OCI-LY7 (cell line): Measurements from ENCODE around the gene MAPK11. TPM values are rescaled to one million over a fixed set of nuclear protein-coding genes. Genes with fewer than 3 reads are reported as not detected.

Source experiments
- BruUV-seq: library from RNA; stranded (reverse); fragments of 400-500 nt; replicated peaks from 2 replicates; lab custom pipeline; 2021; lab: Mats Ljungman, UMichigan
- CTCF ChIA-PET: fragments of 300-600 bp; sonication (Branson Sonifier 250); formaldehyde crosslinking; loops from one replicate; lab custom pipeline; 2022; ENCODE audit warnings: antibody characterized with exemption; ENCODE audit not compliant: unreplicated experiment; lab: Charles Lee
- POLR2A ChIA-PET: fragments of 300-600 bp; sonication (Branson Sonifier 250); formaldehyde crosslinking; loops from one replicate; lab custom pipeline; 2022; ENCODE audit warnings: antibody characterized with exemption; lab: Charles Lee
- DNase-seq: peaks from one replicate; pipeline ENCODE4 v3.0.0-alpha.2; 2015; ENCODE audit warnings: low spot score
- H2AFZ ChIP-seq: fragments of 200-600 bp; sonication (generic), shearing (Covaris generic); 2 replicates; pipeline ENCODE4 v1.6.1; 2014; ENCODE audit warnings: mild to moderate bottlenecking, antibody characterized with exemption, low read length, moderate library complexity
- H3K27ac ChIP-seq: fragments of 200-600 bp; sonication (generic); 2 replicates; pipeline ENCODE4 v1.5.1; 2014; ENCODE audit warnings: mixed run types, low read depth, mild to moderate bottlenecking, moderate library complexity, low read length, inconsistent platforms; ENCODE audit not compliant: poor library complexity, severe bottlenecking
- H3K36me3 ChIP-seq: fragments of 200-600 bp; sonication (generic); 2 replicates; pipeline ENCODE4 v1.6.1; 2014; ENCODE audit warnings: mild to moderate bottlenecking, antibody characterized with exemption, low read length, moderate library complexity, mixed read lengths; ENCODE audit not compliant: insufficient read depth
- H3K4me1 ChIP-seq: fragments of 200-600 bp; sonication (generic); 2 replicates; pipeline ENCODE4 v1.5.1; 2014; ENCODE audit warnings: mild to moderate bottlenecking, low read length; ENCODE audit not compliant: insufficient read depth, poor library complexity, severe bottlenecking
- H3K4me2 ChIP-seq: fragments of 200-600 bp; sonication (generic); 2 replicates; pipeline ENCODE4 v1.6.1; 2014; ENCODE audit warnings: mild to moderate bottlenecking, low read length
- H3K4me3 ChIP-seq: fragments of 200-600 bp; sonication (generic); 2 replicates; pipeline ENCODE4 v1.5.1; 2014; ENCODE audit warnings: mild to moderate bottlenecking, low read depth, low read length; ENCODE audit not compliant: poor library complexity, severe bottlenecking
- H3K79me2 ChIP-seq: fragments of 200-600 bp; sonication (generic); 2 replicates; pipeline ENCODE4 v1.6.1; 2016; ENCODE audit warnings: low read depth, mild to moderate bottlenecking, low read length, moderate library complexity, mixed read lengths; ENCODE audit not compliant: insufficient read depth
- H3K9me2 ChIP-seq: fragments of 200-600 bp; sonication (generic); 2 replicates; pipeline ENCODE4 v1.6.1; 2016; ENCODE audit warnings: mild to moderate bottlenecking, low read length, mixed read lengths; ENCODE audit not compliant: insufficient read depth
- H3K9me3 ChIP-seq: fragments of 200-600 bp; sonication (generic); 2 replicates; pipeline ENCODE4 v1.6.1; 2014; ENCODE audit warnings: mild to moderate bottlenecking, mixed run types, low read length, mixed read lengths
- H4K20me1 ChIP-seq: fragments of 200-600 bp; sonication (generic); 2 replicates; pipeline ENCODE4 v1.6.1; 2014; ENCODE audit warnings: mild to moderate bottlenecking, antibody characterized with exemption, low read length, moderate library complexity, mixed read lengths; ENCODE audit not compliant: insufficient read depth
- EZH2phosphoT487 ChIP-seq: fragments of 200-600 bp; sonication (generic); IDR thresholded peaks from 2 replicates; pipeline ENCODE4 v1.6.1; 2018; ENCODE audit warnings: low read depth, borderline replicate concordance, mild to moderate bottlenecking, mixed run types, antibody characterized with exemption, low read length, moderate library complexity, mixed read lengths
- intact Hi-C: fragments of 100-400 bp; cut with micrococcal nuclease; formaldehyde crosslinking; loops from one replicate; pipeline ENCODE4 v1.10.0; 2022; ENCODE audit not compliant: unreplicated experiment
- total RNA-seq, 2 experiments: library from RNA; depleted of rRNA in 1 of 2; stranded (reverse); fragments of >200 nt in 1 of 2; shearing (Covaris generic) in 1 of 2; gene quantifications; 2 replicates each; pipeline ENCODE4 v1.2.3, GENCODE V29; 2014 to 2022
- TF ChIP-seq, protein P1 (sequence below): fragments of 200-600 bp; sonication (generic); conservative IDR thresholded peaks from 2 replicates; pipeline ENCODE4 v1.5.1; 2014; ENCODE audit warnings: mild to moderate bottlenecking, antibody characterized with exemption, low read length, moderate library complexity, mixed read lengths

MAPK11 gene
- total RNA-seq, 2 experiments from 2014 or later = 12.0 to 19.7 TPM

GRCh38 chr22:50233223-50233622 is 37.0 kb downstream of the MAPK11 start:
- Histone ChIP-seq H2AFZ (no peak overlapping the region), H3K4me3 (no peak overlapping the region), H3K9me3 (no peaks in the 10 kb centered on the region; the same call in 1 of the 2 replicates), H3K4me1 (peaks cover 4% of the 10 kb centered on the region), H3K36me3 (peaks cover 48% of the 10 kb centered on the region), H3K79me2 (peaks cover 21% of the 10 kb centered on the region; the same call in 1 of the 2 replicates), H3K27ac (no peak overlapping the region), H3K4me2 (no peak overlapping the region), H4K20me1 (no peaks in the 10 kb centered on the region), H3K9me2 (no peaks in the 10 kb centered on the region)
- BruUV-seq = no TSS peak
- ChIA-PET CTCF (no interaction called here), POLR2A (no interaction called here)
- intact Hi-C loops = no loop called here
- DNase-seq = no peak
- TF ChIP-seq, protein P1, sequence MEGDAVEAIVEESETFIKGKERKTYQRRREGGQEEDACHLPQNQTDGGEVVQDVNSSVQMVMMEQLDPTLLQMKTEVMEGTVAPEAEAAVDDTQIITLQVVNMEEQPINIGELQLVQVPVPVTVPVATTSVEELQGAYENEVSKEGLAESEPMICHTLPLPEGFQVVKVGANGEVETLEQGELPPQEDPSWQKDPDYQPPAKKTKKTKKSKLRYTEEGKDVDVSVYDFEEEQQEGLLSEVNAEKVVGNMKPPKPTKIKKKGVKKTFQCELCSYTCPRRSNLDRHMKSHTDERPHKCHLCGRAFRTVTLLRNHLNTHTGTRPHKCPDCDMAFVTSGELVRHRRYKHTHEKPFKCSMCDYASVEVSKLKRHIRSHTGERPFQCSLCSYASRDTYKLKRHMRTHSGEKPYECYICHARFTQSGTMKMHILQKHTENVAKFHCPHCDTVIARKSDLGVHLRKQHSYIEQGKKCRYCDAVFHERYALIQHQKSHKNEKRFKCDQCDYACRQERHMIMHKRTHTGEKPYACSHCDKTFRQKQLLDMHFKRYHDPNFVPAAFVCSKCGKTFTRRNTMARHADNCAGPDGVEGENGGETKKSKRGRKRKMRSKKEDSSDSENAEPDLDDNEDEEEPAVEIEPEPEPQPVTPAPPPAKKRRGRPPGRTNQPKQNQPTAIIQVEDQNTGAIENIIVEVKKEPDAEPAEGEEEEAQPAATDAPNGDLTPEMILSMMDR = no peak
- TF ChIP-seq EZH2phosphoT487 = no peak

DNA sequence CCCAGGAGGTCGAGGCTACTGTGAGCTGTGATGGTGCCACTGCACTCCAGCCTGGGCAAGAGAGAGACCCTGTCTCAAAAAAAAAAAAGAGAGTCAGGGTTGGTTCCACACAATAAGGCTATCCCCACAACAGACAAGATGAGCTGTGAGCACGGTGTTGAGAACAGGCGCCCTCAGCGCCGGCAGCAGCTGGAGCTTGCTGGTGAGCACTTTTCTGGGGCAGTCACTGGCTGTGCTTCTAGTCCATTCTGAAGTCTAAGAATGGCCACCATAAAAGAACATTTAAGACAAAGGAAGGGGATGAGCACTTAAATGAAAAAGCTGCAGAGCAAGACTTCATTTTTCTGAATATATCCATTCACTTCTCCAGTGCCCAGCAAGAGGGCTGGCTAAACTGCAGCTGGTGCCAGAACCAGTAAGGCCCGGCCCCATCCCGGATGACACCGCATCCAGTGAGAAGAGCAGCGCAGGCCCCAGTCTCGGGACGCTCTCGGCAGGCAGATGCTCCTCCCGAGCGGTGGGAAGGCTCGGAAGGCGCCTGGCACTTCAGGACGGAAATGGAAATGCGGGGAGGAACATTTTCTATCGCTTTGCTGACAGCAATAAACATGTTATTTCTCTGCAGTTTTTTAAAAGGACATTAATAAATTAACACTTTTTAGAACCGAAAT is 37.6 kb downstream of the MAPK11 start:
- Histone ChIP-seq H3K79me2 (peaks cover 21% of the 10 kb centered on the region; the same call in 1 of the 2 replicates), H3K4me3 (no peak overlapping the region), H3K27ac (no peak overlapping the region), H3K36me3 (peaks cover 48% of the 10 kb centered on the region), H3K4me1 (peaks cover 4% of the 10 kb centered on the region), H3K9me2 (no peaks in the 10 kb centered on the region), H4K20me1 (no peaks in the 10 kb centered on the region), H3K4me2 (no peak overlapping the region), H2AFZ (no peak overlapping the region), H3K9me3 (no peaks in the 10 kb centered on the region; the same call in 1 of the 2 replicates)
- intact Hi-C loops = no loop called here
- BruUV-seq = no TSS peak
- CTCF ChIA-PET = no interaction called here
- no peak for TF ChIP-seq EZH2phosphoT487
- DNase-seq = no peak
- POLR2A ChIA-PET = no interaction called here

DNA sequence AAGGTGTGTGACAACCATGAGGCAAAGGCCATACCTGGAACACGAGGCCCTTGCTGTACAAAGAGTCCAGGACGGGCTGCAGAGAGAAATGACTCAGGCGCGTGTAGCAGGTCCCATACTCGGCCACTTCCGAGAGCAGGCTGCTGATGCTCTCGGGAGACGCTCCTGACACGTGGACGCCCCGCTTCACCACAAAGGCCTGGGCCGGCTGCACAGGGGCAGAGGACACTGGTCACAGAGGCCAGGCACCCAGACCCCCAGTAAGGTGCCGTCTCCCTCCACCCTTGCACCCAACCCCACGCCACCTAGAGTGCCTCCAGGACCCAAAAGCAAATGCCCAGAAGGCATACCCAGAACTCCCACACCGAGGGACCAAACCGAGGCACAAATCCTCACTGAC is 40.8 kb downstream of the MAPK11 start:
- CTCF ChIA-PET = no interaction called here
- no peak for TF ChIP-seq EZH2phosphoT487
- TF ChIP-seq, protein P1 = no peak
- Histone ChIP-seq H3K9me2 (no peaks in the 10 kb centered on the region), H3K9me3 (no peaks in the 10 kb centered on the region), H3K27ac (no peak overlapping the region), H3K79me2 (peaks cover 5% of the 10 kb centered on the region; the same call in 1 of the 2 replicates), H4K20me1 (no peaks in the 10 kb centered on the region), H3K4me3 (no peak overlapping the region), H3K4me2 (no peak overlapping the region), H2AFZ (no peak overlapping the region), H3K4me1 (no peaks in the 10 kb centered on the region), H3K36me3 (peaks cover 42% of the 10 kb centered on the region; the same call in 1 of the 2 replicates)
- POLR2A ChIA-PET = no interaction called here
- no TSS peak for BruUV-seq
- DNase-seq = no peak
- intact Hi-C loops = no loop called here
